ENCODE measurements around the gene TAX1BP3.
"Not testable (repeated sequence)": the region's sequence is repeated elsewhere in the genome, so short reads cannot be mapped to it uniquely, and the experiment has no call there.

TAX1BP3 gene

GRCh38 chr17:3668279-3669084, at the start of gene TAX1BP3, which contains the start of gene EMC6:
TAX1BP3 (minus strand) TSS chr17:3668578; CDS start chr17:3668526, 52 bp downstream.
EMC6 (plus strand) TSS chr17:3668812; CDS start chr17:3669147, 335 bp downstream.
- H3K9me3 ChIP-seq (replicated peaks in 1 of 11) = no peaks in the 10 kb centered on the region
- no peaks in the 10 kb centered on the region for H3K27me3 ChIP-seq
- peak within 1 kb of the TSS; percentile 88 to 98 (median 94) for H3K4me3 ChIP-seq
- peaks cover 3 to 84% (median 69%) of the 10 kb centered on the region in 11 experiments; a peak in 19 of 22 replicates for H4K20me1 ChIP-seq
- peak within 1 kb of the TSS; percentile 85 to 97 (median 94) for H3K9ac ChIP-seq
- TF ChIP-seq Cebpa-rat (IDR thresholded peaks at IDR 0.05) = no peak
- H3K36me3 ChIP-seq = peaks cover 20 to 53% (median 40%) of the 10 kb centered on the region in 11 experiments
- H3K4me2 ChIP-seq = peak within 1 kb of the TSS; percentile 95 to 99 (median 96)
- H3K27ac ChIP-seq = peak within 1 kb of the TSS; percentile 78 to 94 (median 90)
- peaks cover 31 to 48% (median 38%) of the 10 kb centered on the region in 10 experiments for H3K4me1 ChIP-seq

GRCh38 chr17:3715296-3715695, 46.9 kb upstream of the TAX1BP3 start:
- Histone ChIP-seq H3K4me3 (no peak overlapping the region), H3K4me1 (peaks cover 42 to 63% (median 54%) of the 10 kb centered on the region in 10 experiments), H4K20me1 (peaks cover 0 to 12% (median 0%) of the 10 kb centered on the region in 11 experiments; a peak in 4 of 22 replicates), H3K27me3 (no peaks in the 10 kb centered on the region), H3K27ac (no peak overlapping the region), H3K9me3 (replicated peaks in 1 of 11) (no peaks in the 10 kb centered on the region), H3K36me3 (peaks cover 43 to 88% (median 84%) of the 10 kb centered on the region in 11 experiments), H3K4me2 (no peak overlapping the region), H3K9ac (no peak overlapping the region; a peak in 1 of 22 replicates)
- no peak for TF ChIP-seq Cebpa-rat (IDR thresholded peaks at IDR 0.05)

DNA sequence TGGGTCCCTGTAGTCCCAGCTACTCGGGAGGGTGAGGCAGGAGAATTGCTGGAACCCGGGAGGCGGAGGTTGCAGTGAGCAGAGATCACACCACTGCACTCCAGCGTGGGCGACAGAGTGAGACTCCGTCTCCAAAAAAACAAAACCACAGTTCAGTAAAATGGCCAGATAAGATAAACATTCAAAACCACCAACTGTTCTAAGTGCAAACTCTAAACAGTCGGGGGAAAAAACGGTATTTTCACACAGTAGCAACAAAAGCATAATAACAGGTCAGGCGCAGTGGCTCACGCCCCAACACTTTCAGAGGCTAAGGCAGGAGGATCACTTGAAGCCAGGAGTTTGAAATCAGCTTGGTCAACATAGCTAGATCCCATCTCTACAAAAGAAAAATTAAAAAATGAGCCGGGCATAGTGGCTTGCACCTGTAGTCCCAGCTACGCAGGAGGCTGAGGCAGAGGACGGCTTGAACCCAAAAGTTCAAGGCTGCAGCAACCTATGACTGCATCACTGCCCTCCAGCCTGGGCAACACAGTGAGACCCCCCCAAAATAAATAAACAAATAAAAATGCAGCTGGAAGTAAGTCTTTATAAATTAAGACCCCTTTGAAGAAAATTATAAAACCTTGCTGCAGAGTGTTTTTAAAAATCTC, 44.6 kb upstream of the TAX1BP3 start:
- H3K4me2 ChIP-seq = peak overlapping the region; percentile 49 to 87 (median 73)
- H3K27me3 ChIP-seq = no peaks in the 10 kb centered on the region
- H3K27ac ChIP-seq = peak overlapping the region in 2 of 11 experiments; percentile 1 to 19; a peak in 1 of 22 replicates
- peaks cover 38 to 65% (median 61%) of the 10 kb centered on the region in 11 experiments for H3K36me3 ChIP-seq
- no peak overlapping the region for H3K4me3 ChIP-seq
- H4K20me1 ChIP-seq = peaks cover 0 to 5% (median 0%) of the 10 kb centered on the region in 11 experiments; a peak in 2 of 22 replicates
- H3K9me3 ChIP-seq (replicated peaks in 1 of 11) = no peaks in the 10 kb centered on the region
- H3K9ac ChIP-seq = peak overlapping the region in 4 of 11 experiments; percentile 0 to 37 (median 12); a peak in 2 of 22 replicates
- H3K4me1 ChIP-seq = peaks cover 37 to 47% (median 42%) of the 10 kb centered on the region in 10 experiments
- TF ChIP-seq Cebpa-rat (IDR thresholded peaks at IDR 0.05) = no peak

DNA sequence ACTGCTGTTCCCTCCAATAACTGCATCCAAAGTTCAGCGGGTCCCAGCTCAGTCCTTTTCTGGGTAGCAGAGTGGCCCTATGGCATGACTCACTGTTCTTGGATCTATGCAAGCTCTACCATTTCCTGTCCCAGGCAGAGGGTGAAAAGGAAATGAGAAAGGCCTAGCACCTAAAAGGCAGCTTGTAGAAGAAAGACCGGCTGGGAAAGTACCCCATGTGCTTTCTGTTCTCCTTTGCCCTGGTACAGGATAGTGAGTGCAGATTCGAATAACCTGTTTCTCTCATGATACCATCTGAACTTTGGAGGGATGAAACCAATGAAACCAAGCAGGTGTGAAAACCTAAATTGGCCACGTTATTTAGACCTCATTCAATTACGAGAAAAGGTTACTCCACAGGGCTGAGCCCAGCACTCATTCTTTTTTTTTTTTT, 42.6 kb upstream of the TAX1BP3 start:
- Histone ChIP-seq H3K36me3 (peaks cover 20 to 46% (median 41%) of the 10 kb centered on the region in 11 experiments), H3K27me3 (no peaks in the 10 kb centered on the region), H3K27ac (peak overlapping the region in 7 of 11 experiments; percentile 4 to 57 (median 34); a peak in 11 of 22 replicates)

GRCh38 chr17:3708366-3708765, 40.0 kb upstream of the TAX1BP3 start:
- H4K20me1 ChIP-seq = no peaks in the 10 kb centered on the region; a peak in 1 of 22 replicates
- H3K4me2 ChIP-seq = no peak overlapping the region
- H3K36me3 ChIP-seq = peaks cover 0 to 20% (median 18%) of the 10 kb centered on the region in 11 experiments; a peak in 14 of 22 replicates
- peaks cover 33 to 35% (median 34%) of the 10 kb centered on the region in 10 experiments for H3K4me1 ChIP-seq
- no peak for TF ChIP-seq Cebpa-rat (IDR thresholded peaks at IDR 0.05)
- H3K4me3 ChIP-seq = no peak overlapping the region
- no peak overlapping the region for H3K9ac ChIP-seq
- H3K9me3 ChIP-seq (replicated peaks in 1 of 11) = no peaks in the 10 kb centered on the region
- H3K27ac ChIP-seq = no peak overlapping the region
- no peaks in the 10 kb centered on the region for H3K27me3 ChIP-seq

More for the DNA sequence above, 42.6 kb upstream of the TAX1BP3 start:
- TF ChIP-seq Cebpa-rat (IDR thresholded peaks at IDR 0.05) = no peak
- H4K20me1 ChIP-seq = no peaks in the 10 kb centered on the region; a peak in 1 of 22 replicates
- H3K9ac ChIP-seq = peak overlapping the region in 1 of 11 experiments; percentile 10; a peak in 1 of 22 replicates
- H3K4me1 ChIP-seq = peaks cover 34 to 47% (median 38%) of the 10 kb centered on the region in 10 experiments
- H3K9me3 ChIP-seq (replicated peaks in 1 of 11) = no peaks in the 10 kb centered on the region
- H3K4me3 ChIP-seq = no peak overlapping the region
- H3K4me2 ChIP-seq = peak overlapping the region; percentile 49 to 87 (median 73)

GRCh38 chr17:3705718-3705984, 37.3 kb upstream of the TAX1BP3 start:
- H3K4me1 ChIP-seq = peaks cover 6 to 15% (median 7%) of the 10 kb centered on the region in 10 experiments
- H3K4me2 ChIP-seq, H3K27me3 ChIP-seq, H3K27ac ChIP-seq, H3K4me3 ChIP-seq, H3K9ac ChIP-seq, H4K20me1 ChIP-seq: not testable (repeated sequence)
- H3K36me3 ChIP-seq = peaks cover 0 to 17% (median 10%) of the 10 kb centered on the region in 11 experiments; a peak in 15 of 22 replicates
- H3K9me3 ChIP-seq (replicated peaks in 1 of 11) = peaks cover 7 to 17% (median 11%) of the 10 kb centered on the region in 11 experiments; a peak in 18 of 22 replicates

DNA sequence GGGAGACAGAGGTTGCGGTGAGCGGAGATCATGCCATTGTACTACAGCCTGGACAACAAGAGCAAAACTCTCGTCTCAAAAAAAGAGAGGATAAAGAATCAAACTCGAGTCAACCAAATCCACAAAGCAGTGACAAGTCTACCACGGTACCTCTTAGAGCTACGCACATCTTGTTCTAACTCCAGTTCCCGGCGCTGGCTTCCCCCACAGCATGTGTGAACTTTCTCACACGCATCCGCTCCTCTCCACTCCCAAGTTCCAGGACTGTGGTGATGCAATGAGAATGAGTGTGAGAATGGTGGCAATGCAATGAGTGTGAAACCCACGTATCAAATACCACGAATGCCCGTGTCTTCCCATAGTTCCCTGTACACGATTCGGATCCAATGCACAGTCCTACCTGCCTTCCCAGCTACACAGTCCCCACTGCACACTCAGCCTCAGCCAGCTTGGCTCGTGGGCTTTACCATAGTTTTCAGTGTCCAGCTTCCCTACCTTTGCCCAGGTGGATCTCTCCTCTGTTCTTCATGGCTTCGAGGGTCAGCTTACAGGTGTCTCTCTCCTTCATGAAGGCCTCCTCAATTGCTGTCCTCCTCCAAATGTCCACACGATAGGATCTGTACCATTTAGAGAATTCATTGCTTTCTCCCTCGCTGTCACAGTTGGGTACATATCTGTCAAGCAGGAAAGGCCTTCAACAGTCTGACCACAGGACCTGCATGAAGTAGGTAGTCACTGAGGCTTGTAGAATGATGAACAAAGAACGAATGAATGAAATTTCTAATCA, 36.7 kb upstream of the TAX1BP3 start:
- Histone ChIP-seq H3K9ac (no peak overlapping the region), H3K4me1 (peaks cover 2 to 10% (median 3%) of the 10 kb centered on the region in 10 experiments; a peak in 18 of 20 replicates), H3K36me3 (peaks cover 0 to 17% (median 10%) of the 10 kb centered on the region in 11 experiments; a peak in 15 of 22 replicates), H3K4me3 (no peak overlapping the region), H3K4me2 (no peak overlapping the region), H4K20me1 (no peaks in the 10 kb centered on the region), H3K9me3 (replicated peaks in 1 of 11) (peaks cover 7 to 17% (median 11%) of the 10 kb centered on the region in 11 experiments; a peak in 18 of 22 replicates), H3K27ac (no peak overlapping the region), H3K27me3 (no peaks in the 10 kb centered on the region)
- TF ChIP-seq Cebpa-rat (IDR thresholded peaks at IDR 0.05) = no peak

DNA sequence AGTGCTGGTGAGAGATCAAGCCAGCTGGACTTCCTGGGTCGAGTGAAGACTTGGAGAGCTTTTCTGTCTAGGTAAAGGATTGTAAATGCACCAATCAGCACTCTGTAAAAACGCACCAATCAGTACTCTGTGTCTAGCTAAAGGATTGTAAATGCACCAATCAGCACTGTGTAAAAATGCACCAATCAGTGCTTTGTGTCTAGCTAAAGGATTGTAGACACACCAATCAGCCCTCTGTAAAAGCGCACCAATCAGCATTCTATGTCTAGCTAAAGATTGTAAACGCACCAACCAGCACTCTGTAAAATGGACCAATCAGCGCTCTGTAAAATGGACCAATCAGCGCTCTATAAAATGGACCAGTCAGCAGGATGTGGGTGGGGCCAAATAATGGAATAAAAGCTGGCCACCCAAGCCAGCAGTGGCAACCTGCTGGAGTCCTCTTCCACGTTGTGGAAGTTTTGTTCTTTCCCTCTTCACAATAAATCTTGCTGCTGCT, 33.7 kb upstream of the TAX1BP3 start:
- H4K20me1 ChIP-seq, H3K27ac ChIP-seq, H3K4me3 ChIP-seq, H3K27me3 ChIP-seq, H3K4me2 ChIP-seq, H3K9ac ChIP-seq: not testable (repeated sequence)
- H3K4me1 ChIP-seq = peaks cover 0 to 12% (median 4%) of the 10 kb centered on the region in 10 experiments; a peak in 10 of 20 replicates
- H3K9me3 ChIP-seq (replicated peaks in 1 of 11) = peaks cover 16 to 32% (median 21%) of the 10 kb centered on the region in 11 experiments
- H3K36me3 ChIP-seq = peaks cover 0 to 17% (median 10%) of the 10 kb centered on the region in 11 experiments; a peak in 15 of 22 replicates

Measured in BLaER1 treated with 17β-estradiol and CSF1 and Interleukin-3, amounts not matched to agents 10 nM and 100 nM (cell line).